HepG2 (cell line): ENCODE data around the gene SH3PXD2A. TPM values are rescaled to one million over a fixed set of nuclear protein-coding genes. Genes with fewer than 3 reads are reported as not detected.

ENCODE experiments used
- ETV6 ChIP-seq: sonication (generic); formaldehyde crosslinking; conservative IDR thresholded peaks from 2 replicates; pipeline ENCODE4 v1.4.0; 2020; ENCODE audit warnings: missing genetic modification reagents
- IRF2 ChIP-seq: IDR thresholded peaks from 2 replicates; pipeline ENCODE4 v1.6.1; 2018; ENCODE audit warnings: missing genetic modification reagents, missing compliant biosample characterization
- KMT2A ChIP-seq: sonication (generic); formaldehyde crosslinking; IDR thresholded peaks from 2 replicates; pipeline ENCODE4 v1.4.0; 2020; ENCODE audit warnings: missing genetic modification reagents
- RAD21 ChIP-seq: fragments of 450-650 bp; formaldehyde crosslinking; IDR thresholded peaks from 2 replicates; pipeline ENCODE4 v1.5.0; 2020; ENCODE audit warnings: mild to moderate bottlenecking
- SALL1 ChIP-seq: sonication (generic); formaldehyde crosslinking; IDR thresholded peaks from 2 replicates; pipeline ENCODE4 v1.8.0; 2022; ENCODE audit warnings: mild to moderate bottlenecking, missing genetic modification reagents
- ZNF143 ChIP-seq: sonication (generic); formaldehyde crosslinking; IDR thresholded peaks from 2 replicates; pipeline ENCODE4 v1.4.0; 2020; ENCODE audit warnings: missing genetic modification reagents
- ZNF510 ChIP-seq: sonication (generic); formaldehyde crosslinking; IDR thresholded peaks from 2 replicates; pipeline ENCODE4 v1.4.0; 2020; ENCODE audit warnings: low read depth, mild to moderate bottlenecking, missing genetic modification reagents
- ZNF598 ChIP-seq: sonication (generic); formaldehyde crosslinking; IDR thresholded peaks from 2 replicates; pipeline ENCODE4 v1.5.1; 2020; ENCODE audit warnings: mild to moderate bottlenecking, missing genetic modification reagents, borderline replicate concordance
- ZNF839 ChIP-seq: sonication (generic); formaldehyde crosslinking; IDR thresholded peaks from 2 replicates; pipeline ENCODE4 v1.4.0; 2020; ENCODE audit warnings: missing genetic modification reagents, mild to moderate bottlenecking, borderline replicate concordance
- ZNF883 ChIP-seq: sonication (generic); formaldehyde crosslinking; IDR thresholded peaks from 2 replicates; pipeline ENCODE4 v1.5.1; 2020; ENCODE audit warnings: mild to moderate bottlenecking, missing genetic modification reagents; ENCODE audit errors: not compliant biosample characterization
- polyA plus RNA-seq, 8 experiments: library from polyadenylated mRNA; depleted of rRNA in 3 of 8; stranded (reverse) in 7 of 8; unstranded in 1 of 8; fragments of >200 nt; fragmentation: Illumina TruSeq in 4 of 8; extraction: Trizol in 4 of 8; gene quantifications; 2 replicates each; pipeline versions ENCODE4 v1.2.1 to v1.2.3, GENCODE V29; 2011 to 2016; ENCODE audit warnings: low read depth in 4 of 8, missing spikeins in 1 of 8, mixed read lengths in 1 of 8; ENCODE audit not compliant: insufficient read depth in 1 of 8
- total RNA-seq, 5 experiments: library from RNA; depleted of rRNA; stranded (reverse); fragments of >200 nt; fragmentation: Illumina TruSeq; extraction: Trizol; gene quantifications; 2 replicates each; pipeline ENCODE4 v1.2.3, GENCODE V29; 2016; ENCODE audit warnings: low read depth in 1 of 5
- TF ChIP-seq, protein P1 (sequence below): sonication (generic); formaldehyde crosslinking; IDR thresholded peaks from 2 replicates; pipeline ENCODE4 v1.4.0; 2020; ENCODE audit warnings: missing genetic modification reagents, mild to moderate bottlenecking, borderline replicate concordance
- TF ChIP-seq, protein P2 (sequence below): IDR thresholded peaks from 2 replicates; pipeline ENCODE4 v1.6.1; 2016; ENCODE audit warnings: missing biosample characterization, missing genetic modification reagents, low read depth

The SH3PXD2A gene
- total and polyA plus RNA-seq, 2 of the 13 experiments (the other 11 are each of a cell fraction or from before 2014, with no cell fraction given) = 11.1 to 11.3 TPM

DNA sequence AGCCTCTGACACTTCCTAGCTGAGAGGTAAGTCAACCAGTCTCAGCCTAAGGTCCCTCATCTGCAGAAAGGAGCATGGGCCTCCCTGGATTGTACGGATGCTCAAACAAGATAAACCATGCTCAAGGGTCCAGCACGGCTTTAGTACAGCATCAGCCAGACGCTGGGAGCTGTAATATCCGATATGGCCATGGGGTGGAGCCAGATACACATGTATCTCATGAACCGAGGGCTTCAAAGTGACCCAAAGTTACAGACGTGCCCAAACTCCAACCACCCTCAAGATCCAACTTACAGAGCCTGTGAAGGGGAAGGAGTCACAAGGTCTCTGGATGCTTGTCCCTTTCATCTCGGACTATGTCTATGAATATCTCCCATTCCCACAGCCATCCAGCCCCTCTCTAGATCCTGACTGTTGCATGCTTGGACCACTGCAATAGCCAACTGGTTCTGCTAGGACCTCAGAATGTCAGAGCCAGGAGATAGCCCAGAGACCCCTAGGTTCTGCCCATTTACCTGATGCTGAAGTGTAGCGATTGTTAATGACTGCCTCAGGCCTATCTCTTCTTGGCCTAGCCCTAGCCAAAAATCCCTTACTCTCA is 142.4 kb downstream of the SH3PXD2A start (continued):
- TF ChIP-seq, protein P1, sequence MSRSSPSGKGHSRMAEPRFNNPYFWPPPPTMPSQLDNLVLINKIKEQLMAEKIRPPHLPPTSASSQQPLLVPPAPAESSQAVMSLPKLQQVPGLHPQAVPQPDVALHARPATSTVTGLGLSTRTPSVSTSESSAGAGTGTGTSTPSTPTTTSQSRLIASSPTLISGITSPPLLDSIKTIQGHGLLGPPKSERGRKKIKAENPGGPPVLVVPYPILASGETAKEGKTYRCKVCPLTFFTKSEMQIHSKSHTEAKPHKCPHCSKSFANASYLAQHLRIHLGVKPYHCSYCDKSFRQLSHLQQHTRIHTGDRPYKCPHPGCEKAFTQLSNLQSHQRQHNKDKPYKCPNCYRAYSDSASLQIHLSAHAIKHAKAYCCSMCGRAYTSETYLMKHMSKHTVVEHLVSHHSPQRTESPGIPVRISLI = no peak
- TF ChIP-seq IRF2 (CRISPR knock-in tag) (no peak), RAD21 (CRISPR knock-in tag) (peak; percentile 82), ZNF883 (CRISPR knock-in tag) (no peak), ETV6 (CRISPR knock-in tag) (no peak), ZNF143 (CRISPR knock-in tag) (0 out of 2 replicates have a peak, but pooled peaks have one; percentile 9), KMT2A (CRISPR knock-in tag) (no peak), ZNF598 (CRISPR knock-in tag) (no peak), ZNF510 (no peak), SALL1 (CRISPR knock-in tag) (peak; percentile 35; the same call in 1 of the 2 replicates), ZNF839 (CRISPR knock-in tag) (no peak)
- TF ChIP-seq, protein P2, sequence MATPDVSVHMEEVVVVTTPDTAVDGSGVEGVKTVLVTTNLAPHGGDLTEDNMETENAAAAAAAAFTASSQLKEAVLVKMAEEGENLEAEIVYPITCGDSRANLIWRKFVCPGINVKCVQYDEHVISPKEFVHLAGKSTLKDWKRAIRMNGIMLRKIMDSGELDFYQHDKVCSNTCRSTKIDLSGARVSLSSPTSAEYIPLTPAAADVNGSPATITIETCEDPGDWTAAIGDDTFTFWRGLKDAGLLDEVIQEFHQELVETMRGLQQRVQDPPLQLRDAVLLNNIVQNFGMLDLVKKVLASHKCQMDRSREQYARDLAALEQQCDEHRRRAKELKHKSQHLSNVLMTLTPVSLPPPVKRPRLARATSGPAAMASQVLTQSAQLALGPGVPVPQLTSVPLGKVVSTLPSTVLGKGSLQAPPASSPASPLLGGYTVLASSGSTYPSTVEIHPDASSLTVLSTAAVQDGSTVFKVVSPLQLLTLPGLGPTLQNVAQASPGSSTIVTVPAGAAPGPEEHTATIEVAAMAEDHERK (CRISPR knock-in tag) = no peak
